AG09319 (cell line): ENCODE measurements around the gene CCDC192.

ENCODE experiments used
- DNase-seq: peaks from one replicate; pipeline ENCODE4 v3.0.0-alpha.2; 2010; ENCODE audit warnings: low read depth; ENCODE audit errors: extremely low read depth
- TF ChIP-seq, protein P1 (sequence below): IDR thresholded peaks from 2 replicates; pipeline ENCODE4 v1.5.1; 2011; ENCODE audit warnings: low read depth, mild to moderate bottlenecking, inconsistent platforms, low read length, moderate library complexity

CCDC192 gene

DNA sequence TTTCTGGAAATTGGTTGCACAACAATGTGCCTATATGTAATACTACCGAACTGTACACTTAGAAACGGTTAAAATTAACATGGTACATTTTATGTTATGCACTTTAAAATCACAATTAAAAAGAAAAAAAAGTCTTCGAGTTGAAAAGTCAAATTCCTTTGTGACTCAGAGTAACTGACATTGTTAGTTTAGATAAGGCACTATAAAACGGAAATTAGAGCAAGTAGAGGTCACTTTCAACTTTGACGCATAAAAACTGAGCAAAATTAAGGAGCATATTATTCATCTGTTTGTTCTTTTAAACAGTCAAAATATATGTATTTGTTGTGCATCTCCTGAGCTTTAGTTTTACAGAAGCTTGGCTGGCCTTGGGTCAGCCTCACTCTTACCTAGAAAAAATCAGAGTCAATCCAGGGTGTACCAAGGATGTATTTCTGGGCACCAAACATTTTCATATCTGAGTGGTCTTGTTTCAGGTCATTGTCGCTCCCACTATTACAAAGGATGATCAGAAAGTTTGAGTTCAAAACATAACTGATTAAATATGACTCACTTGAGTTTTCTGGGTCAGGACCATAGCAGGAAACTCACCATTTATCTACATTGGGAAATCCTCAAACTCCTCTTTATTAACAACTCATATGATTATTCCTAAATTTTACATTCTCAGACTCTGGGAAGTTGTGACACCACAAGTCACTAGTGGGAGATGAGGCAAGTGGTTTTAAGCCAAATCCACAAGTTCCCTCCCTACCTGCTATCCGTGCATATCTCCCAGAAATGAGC lies 160.6 kb downstream of the CCDC192 start:
- TF ChIP-seq, protein P1, sequence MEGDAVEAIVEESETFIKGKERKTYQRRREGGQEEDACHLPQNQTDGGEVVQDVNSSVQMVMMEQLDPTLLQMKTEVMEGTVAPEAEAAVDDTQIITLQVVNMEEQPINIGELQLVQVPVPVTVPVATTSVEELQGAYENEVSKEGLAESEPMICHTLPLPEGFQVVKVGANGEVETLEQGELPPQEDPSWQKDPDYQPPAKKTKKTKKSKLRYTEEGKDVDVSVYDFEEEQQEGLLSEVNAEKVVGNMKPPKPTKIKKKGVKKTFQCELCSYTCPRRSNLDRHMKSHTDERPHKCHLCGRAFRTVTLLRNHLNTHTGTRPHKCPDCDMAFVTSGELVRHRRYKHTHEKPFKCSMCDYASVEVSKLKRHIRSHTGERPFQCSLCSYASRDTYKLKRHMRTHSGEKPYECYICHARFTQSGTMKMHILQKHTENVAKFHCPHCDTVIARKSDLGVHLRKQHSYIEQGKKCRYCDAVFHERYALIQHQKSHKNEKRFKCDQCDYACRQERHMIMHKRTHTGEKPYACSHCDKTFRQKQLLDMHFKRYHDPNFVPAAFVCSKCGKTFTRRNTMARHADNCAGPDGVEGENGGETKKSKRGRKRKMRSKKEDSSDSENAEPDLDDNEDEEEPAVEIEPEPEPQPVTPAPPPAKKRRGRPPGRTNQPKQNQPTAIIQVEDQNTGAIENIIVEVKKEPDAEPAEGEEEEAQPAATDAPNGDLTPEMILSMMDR = no peak
- DNase-seq = no peak

DNA sequence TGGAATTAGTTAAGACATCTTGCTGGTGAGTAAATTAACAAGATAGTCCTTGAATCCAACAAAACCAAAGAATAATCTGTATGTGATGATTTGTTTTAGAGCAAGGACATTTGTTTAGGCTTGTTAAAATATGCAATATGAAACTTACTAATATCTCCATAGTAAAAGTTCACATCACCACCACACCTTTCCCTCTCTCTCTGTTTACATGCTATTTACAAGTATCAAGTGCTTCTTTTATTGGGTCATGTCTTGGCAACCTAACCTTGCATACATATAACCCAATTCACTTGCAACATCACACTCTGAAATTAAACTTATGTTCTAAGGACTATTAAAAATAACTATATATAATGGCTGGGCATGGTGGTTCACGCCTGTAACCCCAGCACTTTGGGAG lies 161.3 kb downstream of the CCDC192 start:
- DNase-seq = no peak
- TF ChIP-seq, protein P1 = no peak

DNA sequence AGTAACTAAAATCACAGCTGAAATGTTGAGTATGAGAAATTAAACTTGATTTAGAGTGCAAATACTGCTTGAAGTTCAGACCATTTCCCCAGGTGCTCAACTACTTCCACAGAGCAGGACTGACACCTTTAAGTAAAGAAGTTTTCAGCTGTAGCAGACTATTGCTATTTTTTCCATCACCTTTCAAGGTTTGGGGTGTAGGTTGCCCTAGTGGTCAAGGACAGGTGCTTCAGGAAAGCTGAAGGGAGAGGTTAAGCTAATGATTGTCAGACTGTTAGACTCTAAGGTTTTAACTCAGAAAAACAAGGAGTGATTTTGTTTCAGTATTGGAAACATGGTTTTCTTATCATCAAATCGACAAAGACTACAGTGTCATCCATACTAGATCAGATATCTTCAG lies 162.1 kb downstream of the CCDC192 start:
- TF ChIP-seq, protein P1 = no peak
- DNase-seq = no peak

DNA sequence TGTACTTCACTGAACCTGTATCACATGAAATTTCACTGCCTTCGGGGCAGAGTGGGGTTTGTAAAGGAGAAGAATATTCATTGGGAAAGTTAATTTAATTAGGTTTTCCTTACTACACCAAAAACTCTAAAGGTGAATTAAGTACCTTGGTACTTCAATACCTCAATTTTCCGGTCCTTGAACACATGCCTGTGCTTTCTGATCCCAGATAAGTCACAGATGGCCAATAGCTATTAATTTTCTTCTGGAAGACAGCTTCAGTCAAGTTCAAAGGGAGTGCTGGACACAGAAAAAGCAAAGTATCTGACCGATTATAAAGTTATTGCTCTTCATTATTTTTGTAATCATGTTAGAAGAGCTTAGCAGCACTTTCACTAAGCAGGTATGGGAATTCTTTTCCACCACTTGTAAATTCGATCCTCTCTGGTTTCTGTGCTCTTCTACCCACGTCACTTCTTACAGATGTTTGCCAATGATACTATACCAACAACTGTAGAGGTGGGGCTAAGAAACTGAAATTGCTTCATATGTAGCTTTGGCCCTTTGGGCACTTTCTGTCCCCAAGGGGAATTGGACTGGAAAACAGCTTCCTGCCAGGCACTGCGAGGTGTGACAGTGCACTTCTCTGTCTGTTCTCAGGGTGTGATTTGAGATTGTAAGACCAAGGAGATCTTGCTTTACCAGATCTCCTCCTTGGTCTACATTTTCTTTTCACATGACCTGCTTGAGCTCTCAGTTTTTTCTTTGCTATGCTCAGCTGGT lies 164.0 kb downstream of the CCDC192 start:
- DNase-seq = no peak
- TF ChIP-seq, protein P1 = no peak

DNA sequence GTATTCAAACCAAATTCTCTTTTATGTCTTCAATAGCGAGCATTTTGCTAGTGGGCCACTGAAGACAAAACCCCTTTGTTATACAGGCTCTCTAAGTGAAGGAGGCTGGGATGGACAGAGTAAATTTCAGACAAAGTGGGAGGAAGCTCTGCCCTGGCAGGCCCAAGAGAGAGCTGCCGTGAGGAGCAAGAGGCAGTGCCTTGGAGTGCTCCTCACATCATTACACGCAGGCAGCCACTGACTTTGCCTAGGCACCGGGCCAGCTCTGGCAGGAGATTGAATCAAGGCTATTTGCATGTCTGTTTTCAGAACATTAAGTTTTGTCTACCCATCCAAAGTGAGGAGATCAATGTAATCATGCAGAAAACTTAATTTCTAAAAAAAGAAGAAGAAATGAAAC lies 167.7 kb downstream of the CCDC192 start:
- TF ChIP-seq, protein P1 = no peak
- no peak for DNase-seq

GRCh38 chr5:127871503-127872153 lies 168.4 kb downstream of the CCDC192 start:
- no peak for DNase-seq
- TF ChIP-seq, protein P1 = no peak

GRCh38 chr5:127872494-127872893 lies 169.3 kb downstream of the CCDC192 start:
- TF ChIP-seq, protein P1 = no peak
- DNase-seq = no peak
